ENCODE data around the gene CTNNBL1. TPM values are rescaled to one million over a fixed set of nuclear protein-coding genes. Genes with fewer than 3 reads are reported as not detected.
"Not testable (repeated sequence)": the region's sequence is repeated elsewhere in the genome, so short reads cannot be mapped to it uniquely, and the experiment has no call there.

CTNNBL1 gene
- total RNA-seq, 2 experiments from 2014 or later = 75.5 to 75.9 TPM

DNA sequence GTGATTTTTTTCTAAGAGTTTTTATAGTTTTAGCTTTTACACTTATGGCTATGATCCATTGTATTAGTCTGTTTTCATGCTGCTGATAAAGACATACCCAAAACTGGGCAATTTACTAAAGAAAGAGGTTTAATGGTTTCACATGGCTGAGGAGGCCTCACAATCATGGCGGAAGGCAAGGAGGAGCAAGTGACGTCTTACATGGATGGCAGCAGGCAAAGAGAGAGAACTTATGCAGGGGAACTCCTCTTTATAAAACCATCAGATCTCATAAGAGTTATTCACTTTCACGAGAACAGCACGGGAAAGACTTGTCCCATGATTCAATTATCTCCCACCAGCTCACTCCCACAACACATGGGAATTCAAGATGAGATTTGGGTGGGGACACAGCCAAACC lies 29.2 kb upstream of the CTNNBL1 start:
- ATAC-seq; H3K36me3 Mint-ChIP-seq (ENCODE audit: low read depth); H3K27me3 Mint-ChIP-seq (ENCODE audit: low read depth); POLR2A ChIA-PET; DNase-seq; CTCF ChIA-PET; H3K9me3 Mint-ChIP-seq (ENCODE audit: insufficient read depth); H3K4me1 Mint-ChIP-seq (ENCODE audit: low read depth); H3K4me3 Mint-ChIP-seq; H3K27ac Mint-ChIP-seq: not testable (repeated sequence)

DNA sequence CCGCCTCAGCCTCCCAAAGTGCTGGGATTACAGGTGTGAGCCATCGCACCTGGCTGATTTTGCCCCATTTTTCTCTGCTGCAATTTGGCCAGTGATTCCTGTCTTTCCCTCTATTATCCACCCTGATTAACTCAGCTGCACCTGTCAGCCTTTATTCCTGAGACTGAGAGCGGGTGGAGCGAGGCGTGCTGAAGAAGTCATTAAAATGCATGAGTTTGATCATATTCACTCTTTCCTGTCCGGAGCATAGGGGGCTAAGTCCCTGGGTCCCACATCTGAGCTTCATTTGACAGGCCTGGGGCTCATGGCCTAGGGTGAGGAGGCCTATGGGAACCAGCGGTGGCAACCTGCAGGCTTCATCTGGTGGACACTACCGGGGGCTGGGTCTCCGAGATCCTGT lies 25.7 kb upstream of the CTNNBL1 start:
- H3K4me1 Mint-ChIP-seq (ENCODE audit: low read depth) = peaks cover 5% of the 10 kb centered on the region
- POLR2A ChIA-PET = no interaction called here
- H3K36me3 Mint-ChIP-seq (ENCODE audit: low read depth) = no peaks in the 10 kb centered on the region
- no peak overlapping the region for H3K4me3 Mint-ChIP-seq
- peaks cover 4% of the 10 kb centered on the region for H3K9me3 Mint-ChIP-seq (ENCODE audit: insufficient read depth)
- H3K27me3 Mint-ChIP-seq (ENCODE audit: low read depth) = peaks cover 20% of the 10 kb centered on the region
- DNase-seq (no peak), ATAC-seq (no peak)
- no peak overlapping the region for H3K27ac Mint-ChIP-seq
- CTCF ChIA-PET = no interaction called here

DNA sequence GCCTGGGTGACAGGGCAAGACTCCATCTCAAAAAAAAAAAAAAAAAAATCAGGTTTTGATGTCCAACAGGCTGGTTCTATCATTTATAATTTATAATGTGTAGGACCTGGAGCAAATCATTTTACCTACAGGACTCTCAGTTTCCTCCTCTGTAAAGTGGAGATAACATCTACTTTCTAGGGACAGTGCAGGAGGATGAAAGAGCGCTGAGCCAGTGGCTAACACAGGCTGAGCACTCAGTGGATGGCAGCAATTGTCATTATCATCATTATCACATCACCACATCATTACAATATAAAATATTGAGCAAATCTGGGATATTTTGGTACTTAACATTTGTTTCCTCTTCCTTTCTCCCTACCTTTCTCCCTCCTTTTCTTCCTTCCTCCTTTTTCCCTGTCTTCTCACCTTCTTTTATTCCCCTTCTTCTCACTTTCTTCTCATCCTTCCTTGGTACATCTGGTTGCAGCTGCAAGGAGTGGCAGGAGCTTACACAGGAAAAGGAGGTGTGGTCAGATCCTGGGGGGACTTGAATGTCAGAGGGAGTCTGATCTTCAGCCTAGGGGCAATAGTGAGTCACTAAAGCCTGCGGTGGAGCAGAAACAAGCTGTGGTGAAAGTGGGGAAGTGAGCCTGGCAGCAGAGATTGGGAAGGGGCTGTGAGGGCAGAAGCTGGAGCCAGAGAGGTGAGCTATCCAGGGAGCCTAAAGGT lies 24.6 kb upstream of the CTNNBL1 start:
- DNase-seq = no peak
- no peak for ATAC-seq
- Mint-ChIP-seq H3K4me1 (ENCODE audit: low read depth) (peaks cover 5% of the 10 kb centered on the region), H3K4me3 (no peak overlapping the region), H3K27me3 (ENCODE audit: low read depth) (peaks cover 20% of the 10 kb centered on the region), H3K9me3 (ENCODE audit: insufficient read depth) (peaks cover 4% of the 10 kb centered on the region), H3K27ac (no peak overlapping the region), H3K36me3 (ENCODE audit: low read depth) (no peaks in the 10 kb centered on the region)
- CTCF ChIA-PET = interaction anchor here (1.1 kb wide), 1 partner anchor 10 kb away, joined by 3 read pairs; no protein-coding TSS in a partner anchor
- POLR2A ChIA-PET = no interaction called here

DNA sequence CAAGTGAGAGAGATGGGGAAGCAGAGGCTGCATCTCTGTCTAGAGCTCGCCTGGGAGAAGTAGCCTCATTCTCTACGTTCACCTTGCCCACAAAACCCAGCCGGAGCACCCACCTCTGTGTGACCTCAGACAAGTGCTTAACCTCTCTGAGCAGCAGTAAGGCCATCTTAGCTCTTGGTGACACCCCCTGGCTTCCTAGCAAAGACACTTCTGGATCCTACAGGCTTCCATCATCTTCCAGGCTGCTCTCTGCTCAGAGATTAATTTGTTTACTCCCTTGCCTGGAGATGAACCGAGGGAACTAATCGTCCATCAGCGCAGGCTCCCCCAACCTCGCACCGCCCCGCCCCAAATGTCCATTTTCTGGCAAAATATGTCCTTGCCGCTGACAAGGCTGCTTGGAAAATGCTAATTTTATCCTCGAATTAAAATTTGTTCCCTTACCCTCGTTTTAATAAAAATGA lies 24.0 kb upstream of the CTNNBL1 start:
- Mint-ChIP-seq H3K27me3 (ENCODE audit: low read depth) (peaks cover 18% of the 10 kb centered on the region), H3K4me1 (ENCODE audit: low read depth) (peaks cover 5% of the 10 kb centered on the region), H3K36me3 (ENCODE audit: low read depth) (no peaks in the 10 kb centered on the region), H3K4me3 (no peak overlapping the region), H3K27ac (no peak overlapping the region), H3K9me3 (ENCODE audit: insufficient read depth) (no peaks in the 10 kb centered on the region)
- DNase-seq (no peak), ATAC-seq (no peak)
- CTCF ChIA-PET = interaction anchor here (1.1 kb wide), 1 partner anchor 11 kb away, joined by 3 read pairs; no protein-coding TSS in a partner anchor
- POLR2A ChIA-PET = no interaction called here

DNA sequence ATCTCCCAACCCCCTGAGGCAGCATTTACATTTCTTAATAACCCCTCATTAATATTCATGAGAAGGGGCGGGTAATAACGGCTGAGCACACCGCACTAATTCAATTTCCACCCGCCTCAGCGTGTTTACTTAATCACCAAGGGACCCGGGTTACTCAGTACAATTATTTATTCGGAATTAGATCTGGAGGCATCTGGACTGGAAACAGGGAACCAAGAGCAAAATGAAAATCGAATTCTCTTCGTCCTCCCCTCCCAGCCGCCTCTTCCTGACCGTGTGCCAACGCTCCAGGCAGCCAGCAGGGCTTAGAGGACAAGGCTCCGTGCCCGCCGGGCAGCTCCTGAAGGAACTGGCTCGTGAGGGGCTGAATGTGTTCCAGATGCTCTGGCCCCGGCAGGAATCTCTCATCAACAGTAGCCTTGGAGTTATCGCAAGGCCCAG lies 23.5 kb upstream of the CTNNBL1 start:
- H3K4me1 Mint-ChIP-seq (ENCODE audit: low read depth) = peaks cover 5% of the 10 kb centered on the region
- ATAC-seq (no peak), DNase-seq (no peak)
- ChIA-PET POLR2A (no interaction called here), CTCF (no interaction called here)
- no peaks in the 10 kb centered on the region for H3K36me3 Mint-ChIP-seq (ENCODE audit: low read depth)
- H3K27ac Mint-ChIP-seq = no peak overlapping the region
- H3K4me3 Mint-ChIP-seq = no peak overlapping the region
- no peaks in the 10 kb centered on the region for H3K9me3 Mint-ChIP-seq (ENCODE audit: insufficient read depth)
- H3K27me3 Mint-ChIP-seq (ENCODE audit: low read depth) = peaks cover 18% of the 10 kb centered on the region

DNA sequence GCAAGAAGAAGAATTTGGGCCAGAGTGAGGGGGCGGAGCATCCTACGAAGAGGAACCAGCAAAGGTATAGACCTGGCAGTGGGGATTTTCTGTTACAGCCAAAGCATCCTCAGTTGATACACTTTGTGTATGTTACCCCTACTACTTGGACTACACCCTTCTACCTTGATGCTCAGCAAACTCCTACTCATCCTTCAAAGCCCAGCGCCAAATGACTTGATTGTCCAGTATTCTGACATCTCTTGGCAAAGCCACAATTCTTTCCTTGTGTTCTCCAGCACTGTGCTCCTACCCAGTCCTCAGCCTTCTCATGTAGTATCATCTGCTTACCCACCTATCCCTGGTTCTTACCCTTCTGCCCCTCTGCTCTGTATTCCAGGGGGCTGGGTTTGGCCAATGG lies 21.7 kb upstream of the CTNNBL1 start:
- no peaks in the 10 kb centered on the region for H3K36me3 Mint-ChIP-seq (ENCODE audit: low read depth)
- DNase-seq (no peak), ATAC-seq (no peak)
- H3K9me3 Mint-ChIP-seq (ENCODE audit: insufficient read depth) = no peaks in the 10 kb centered on the region
- peaks cover 22% of the 10 kb centered on the region for H3K27me3 Mint-ChIP-seq (ENCODE audit: low read depth)
- CTCF ChIA-PET = no interaction called here
- POLR2A ChIA-PET = no interaction called here
- no peak overlapping the region for H3K4me3 Mint-ChIP-seq
- peaks cover 5% of the 10 kb centered on the region for H3K4me1 Mint-ChIP-seq (ENCODE audit: low read depth)
- no peak overlapping the region for H3K27ac Mint-ChIP-seq

DNA sequence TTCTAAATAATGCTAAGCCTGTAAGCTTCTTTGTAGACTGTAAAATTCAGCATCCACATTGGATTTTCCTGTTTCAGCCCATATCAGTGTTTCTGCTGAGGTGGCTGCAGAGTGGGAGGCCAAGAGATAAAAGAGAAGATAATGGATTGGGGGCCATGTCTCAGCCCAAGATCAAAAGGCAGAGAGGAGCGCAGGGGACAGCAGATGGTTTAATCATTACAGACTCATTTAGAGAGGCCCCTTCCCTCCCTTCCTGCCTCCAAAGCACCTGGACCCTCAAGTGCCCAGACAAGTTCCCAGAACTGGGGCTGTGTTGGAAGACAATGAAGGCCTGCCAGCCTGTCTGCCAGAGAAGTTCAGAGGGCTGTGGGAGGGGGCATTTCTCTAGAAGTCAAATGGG lies 20.4 kb upstream of the CTNNBL1 start:
- Mint-ChIP-seq H3K27me3 (ENCODE audit: low read depth) (peaks cover 28% of the 10 kb centered on the region), H3K9me3 (ENCODE audit: insufficient read depth) (no peaks in the 10 kb centered on the region), H3K4me1 (ENCODE audit: low read depth) (peaks cover 5% of the 10 kb centered on the region), H3K4me3 (no peak overlapping the region), H3K27ac (no peak overlapping the region), H3K36me3 (ENCODE audit: low read depth) (no peaks in the 10 kb centered on the region)
- CTCF ChIA-PET = no interaction called here
- no peak for DNase-seq
- ATAC-seq = no peak
- POLR2A ChIA-PET = no interaction called here

DNA sequence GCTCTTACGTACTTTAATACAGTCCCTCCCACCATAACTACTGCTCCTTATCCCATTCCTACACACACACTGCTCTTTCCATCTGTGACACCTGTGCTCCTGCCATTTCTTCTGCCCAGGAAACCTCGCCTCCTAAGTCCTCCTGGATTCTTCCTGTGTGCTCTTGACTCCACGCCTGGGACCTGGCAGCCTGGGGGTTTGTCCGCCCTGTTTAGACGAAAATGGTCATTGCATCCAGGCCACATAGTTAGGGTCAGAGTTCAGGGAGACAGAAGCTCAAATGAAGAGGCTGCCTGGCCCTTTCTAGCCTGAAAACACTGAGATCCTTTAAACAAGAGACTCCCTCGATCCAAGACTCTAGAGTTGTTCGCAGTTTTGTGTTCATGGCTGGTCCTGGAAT lies 17.4 kb upstream of the CTNNBL1 start:
- no peak for ATAC-seq
- H3K27ac Mint-ChIP-seq = no peak overlapping the region
- CTCF ChIA-PET = no interaction called here
- DNase-seq = no peak
- H3K27me3 Mint-ChIP-seq (ENCODE audit: low read depth) = peaks cover 20% of the 10 kb centered on the region
- no peak overlapping the region for H3K4me3 Mint-ChIP-seq
- H3K36me3 Mint-ChIP-seq (ENCODE audit: low read depth) = no peaks in the 10 kb centered on the region
- no peaks in the 10 kb centered on the region for H3K4me1 Mint-ChIP-seq (ENCODE audit: low read depth)
- POLR2A ChIA-PET = no interaction called here
- H3K9me3 Mint-ChIP-seq (ENCODE audit: insufficient read depth) = no peaks in the 10 kb centered on the region

DNA sequence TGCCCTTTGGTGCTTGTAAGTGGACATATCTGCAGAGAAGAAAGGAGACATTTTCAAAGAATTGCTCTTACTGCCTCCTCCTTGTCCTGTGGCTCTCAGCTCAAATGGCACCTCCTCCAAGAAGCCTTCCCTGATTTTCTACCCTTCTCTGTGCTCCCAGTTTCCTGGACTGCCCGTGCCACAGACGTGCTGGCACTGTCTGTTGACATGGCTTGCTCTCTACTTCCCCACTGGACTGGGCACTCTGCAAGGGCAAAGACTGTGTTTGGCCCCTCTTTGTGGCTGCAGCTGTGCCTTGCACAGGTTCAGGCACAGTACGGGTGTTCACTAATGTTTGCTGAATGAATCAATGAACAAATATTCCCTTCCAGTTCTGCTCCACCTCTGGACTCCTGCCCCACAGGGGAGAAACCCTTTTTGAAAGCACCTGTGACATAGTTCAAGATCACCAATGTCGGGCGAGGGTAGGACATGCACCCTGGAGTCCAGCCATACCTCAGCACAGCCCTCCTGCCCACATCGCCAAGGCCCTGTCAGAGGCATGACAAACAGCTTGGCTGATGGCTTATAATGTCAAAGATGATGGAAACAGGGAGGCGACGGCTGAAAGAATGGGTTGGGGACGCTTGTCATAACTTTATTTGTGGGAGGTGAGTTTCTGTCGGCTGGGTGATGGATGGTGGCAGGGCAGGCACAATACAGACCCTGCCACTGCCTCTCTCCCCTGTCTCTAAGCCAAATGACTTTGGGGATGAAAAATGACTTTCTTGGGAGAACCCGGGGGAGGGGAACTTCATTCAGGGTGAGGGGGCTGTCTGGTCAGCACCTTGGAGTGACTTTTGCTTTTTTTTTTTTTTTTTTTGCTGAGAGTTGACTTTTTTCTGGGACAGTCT lies 15.6 kb upstream of the CTNNBL1 start:
- ATAC-seq (no peak), DNase-seq (no peak)
- H3K9me3 Mint-ChIP-seq (ENCODE audit: insufficient read depth) = no peaks in the 10 kb centered on the region
- H3K36me3 Mint-ChIP-seq (ENCODE audit: low read depth) = no peaks in the 10 kb centered on the region
- no peak overlapping the region for H3K27ac Mint-ChIP-seq
- H3K27me3 Mint-ChIP-seq (ENCODE audit: low read depth) = peaks cover 15% of the 10 kb centered on the region
- ChIA-PET POLR2A (no interaction called here), CTCF (no interaction called here)
- H3K4me1 Mint-ChIP-seq (ENCODE audit: low read depth) = no peaks in the 10 kb centered on the region
- no peak overlapping the region for H3K4me3 Mint-ChIP-seq

DNA sequence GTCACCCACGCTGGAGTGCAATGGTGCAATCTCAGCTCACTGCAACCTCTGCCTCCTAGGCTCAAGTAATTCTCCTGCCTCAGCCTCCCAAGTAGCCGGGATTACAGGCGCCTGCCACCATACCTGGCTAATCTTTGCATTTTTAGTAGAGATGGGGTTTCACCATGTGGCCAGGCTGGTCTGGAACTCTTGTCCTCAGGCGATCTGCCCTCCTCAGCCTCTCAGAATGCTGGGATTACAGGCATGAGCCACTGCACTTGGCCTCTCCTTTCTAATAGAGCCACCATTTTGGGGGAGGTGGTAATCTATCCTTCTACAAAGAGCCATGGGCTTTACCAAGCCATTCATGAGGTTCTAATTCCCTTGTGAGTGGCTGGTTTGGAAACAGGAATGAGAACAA lies 14.1 kb upstream of the CTNNBL1 start:
- not testable (repeated sequence) for H3K4me1 Mint-ChIP-seq (ENCODE audit: low read depth); H3K36me3 Mint-ChIP-seq (ENCODE audit: low read depth); DNase-seq

DNA sequence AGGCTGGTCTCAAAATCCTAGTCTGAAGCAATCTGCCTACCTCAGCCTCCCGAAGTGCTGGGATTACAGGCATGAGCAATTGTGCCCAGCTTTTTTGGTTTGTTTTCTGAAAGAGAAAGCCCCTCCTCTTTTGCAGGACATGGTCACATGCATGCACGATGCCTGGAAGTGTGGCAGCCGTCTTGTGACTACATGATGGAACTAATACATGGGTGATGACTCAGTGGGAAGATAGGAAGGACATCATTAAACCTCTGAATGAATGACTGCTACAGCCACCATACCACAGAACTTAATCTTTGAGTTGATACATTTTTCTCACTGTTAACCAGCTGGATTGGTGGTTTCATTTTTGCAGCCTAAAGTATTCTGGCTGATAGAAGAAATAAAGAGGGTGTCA lies 13.4 kb upstream of the CTNNBL1 start:
- ATAC-seq (no peak), DNase-seq (no peak)
- CTCF ChIA-PET = no interaction called here
- Mint-ChIP-seq H3K36me3 (ENCODE audit: low read depth) (no peaks in the 10 kb centered on the region), H3K27ac (no peak overlapping the region), H3K9me3 (ENCODE audit: insufficient read depth) (no peaks in the 10 kb centered on the region), H3K4me1 (ENCODE audit: low read depth) (no peaks in the 10 kb centered on the region), H3K4me3 (no peak overlapping the region), H3K27me3 (ENCODE audit: low read depth) (peaks cover 19% of the 10 kb centered on the region)
- POLR2A ChIA-PET = no interaction called here

More for the DNA sequence above, 14.1 kb upstream of the CTNNBL1 start:
- H3K9me3 Mint-ChIP-seq (ENCODE audit: insufficient read depth); ATAC-seq; CTCF ChIA-PET; POLR2A ChIA-PET; H3K4me3 Mint-ChIP-seq; H3K27ac Mint-ChIP-seq: not testable (repeated sequence)
- peaks cover 15% of the 10 kb centered on the region for H3K27me3 Mint-ChIP-seq (ENCODE audit: low read depth)

DNA sequence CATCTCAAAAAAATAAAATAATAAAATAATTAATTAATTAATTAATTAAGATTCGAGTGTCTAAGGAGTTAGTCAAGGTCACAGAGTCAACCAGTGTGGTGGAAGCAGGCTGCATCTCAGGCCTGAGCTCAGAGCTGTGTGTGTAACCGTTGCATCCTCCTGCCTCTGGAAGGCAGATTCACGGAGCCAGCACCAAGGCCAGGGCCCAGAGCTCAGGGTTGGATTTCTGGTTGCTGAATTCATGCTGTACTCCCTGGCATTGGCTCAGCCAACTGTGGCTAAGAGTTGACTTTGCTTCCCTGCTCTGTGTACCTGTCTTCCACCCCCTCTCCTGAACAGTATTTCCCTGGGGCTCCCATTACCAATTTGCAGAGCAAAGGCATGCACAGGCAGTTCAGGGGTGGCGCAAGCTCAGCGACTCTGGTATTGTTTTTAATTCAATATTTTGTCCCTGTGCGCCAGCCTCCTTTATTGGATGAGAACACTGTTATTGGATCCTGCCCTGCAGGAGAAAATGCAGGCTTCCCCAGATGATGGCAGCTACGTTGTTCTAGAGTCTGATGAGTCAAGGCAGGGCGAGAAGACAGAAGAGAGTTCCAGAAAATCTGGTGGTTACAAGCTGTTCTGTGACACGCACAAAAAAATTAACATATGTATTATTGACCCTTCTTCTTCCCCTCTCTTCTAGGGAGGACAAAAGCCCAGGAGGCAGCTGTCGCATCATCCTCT lies 12.3 kb upstream of the CTNNBL1 start:
- ChIA-PET CTCF (no interaction called here), POLR2A (no interaction called here)
- Mint-ChIP-seq H3K4me3 (no peak overlapping the region), H3K27me3 (ENCODE audit: low read depth) (peaks cover 16% of the 10 kb centered on the region), H3K27ac (no peak overlapping the region), H3K9me3 (ENCODE audit: insufficient read depth) (no peaks in the 10 kb centered on the region), H3K36me3 (ENCODE audit: low read depth) (no peaks in the 10 kb centered on the region), H3K4me1 (ENCODE audit: low read depth) (no peaks in the 10 kb centered on the region)
- DNase-seq (no peak), ATAC-seq (no peak)

All from activated CD8-positive, alpha-beta T cell treated with anti-CD3 and anti-CD28 coated beads, Interleukin-2, amount 10 ng/mL, durations not matched to agents 7 days and 5 days (primary cell).